Measurements from ENCODE around the gene RER1.
"Not testable (repeated sequence)": the region's sequence is repeated elsewhere in the genome, so short reads cannot be mapped to it uniquely, and the experiment has no call there.

Gene RER1

DNA sequence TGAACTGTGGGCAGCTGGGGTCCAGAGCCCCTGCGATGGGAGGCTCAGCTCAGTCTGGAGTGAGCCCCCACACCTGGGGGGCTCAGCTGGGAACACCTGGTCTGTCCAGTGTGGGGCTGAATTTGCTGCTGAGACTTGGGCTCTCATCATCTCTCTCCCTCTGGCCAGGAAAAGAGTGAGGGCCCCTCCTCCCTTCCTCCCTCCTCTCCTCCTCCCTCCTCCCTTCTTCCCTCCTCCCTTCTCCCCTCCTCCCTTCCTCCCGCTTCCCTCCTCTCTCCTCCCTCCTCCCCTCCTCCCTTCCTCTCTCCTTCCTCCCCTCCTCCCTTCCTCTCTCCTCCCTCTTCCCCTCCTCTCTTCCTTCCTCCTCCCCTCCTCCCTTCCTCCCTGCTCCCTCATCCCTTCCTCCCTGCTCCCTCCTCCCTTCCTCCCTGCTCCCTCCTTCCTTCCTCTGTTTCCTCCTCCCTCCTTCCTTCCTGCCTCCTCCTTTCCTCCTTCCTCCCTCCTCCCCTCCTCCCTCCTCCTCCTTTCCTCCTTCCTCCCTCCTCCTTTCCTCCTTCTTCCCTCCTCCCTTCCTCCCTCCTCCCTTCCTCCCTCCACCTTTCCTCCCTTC lies 44.2 kb downstream of the RER1 start:
- TF ChIP-seq CTCF (IDR thresholded peaks at IDR 0.05) = no peak
- no peak for DNase-seq (ENCODE audit: low spot score)
- Histone ChIP-seq H3K4me3 (no peak overlapping the region), H3K27ac (no peak overlapping the region)

GRCh38 chr1:2436876-2437275 lies 45.2 kb downstream of the RER1 start:
- Histone ChIP-seq H3K4me3 (no peak overlapping the region), H3K27ac (no peak overlapping the region)
- no peak for TF ChIP-seq CTCF (IDR thresholded peaks at IDR 0.05)
- no peak for DNase-seq (ENCODE audit: low spot score)

DNA sequence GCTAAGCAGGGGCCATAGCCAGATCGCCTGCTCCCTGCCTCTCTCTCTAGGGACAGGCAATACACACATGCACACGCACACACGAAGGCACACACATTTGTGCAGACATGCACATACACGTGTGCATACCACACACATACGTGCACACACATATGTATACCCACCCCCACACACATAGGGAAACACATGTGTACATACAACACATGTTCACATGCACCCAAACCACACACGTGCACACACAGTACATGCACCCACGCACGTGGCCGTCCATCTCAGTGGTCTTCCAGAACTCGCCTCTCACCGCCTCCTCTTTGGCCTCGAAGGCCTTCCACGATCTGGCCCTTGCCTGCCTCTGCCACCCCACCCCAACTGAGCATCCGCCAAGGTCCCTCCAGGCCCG lies 46.0 kb downstream of the RER1 start:
- H3K27ac ChIP-seq = no peak overlapping the region
- DNase-seq (ENCODE audit: low spot score) = no peak
- H3K4me3 ChIP-seq = no peak overlapping the region
- no peak for TF ChIP-seq CTCF (IDR thresholded peaks at IDR 0.05)

DNA sequence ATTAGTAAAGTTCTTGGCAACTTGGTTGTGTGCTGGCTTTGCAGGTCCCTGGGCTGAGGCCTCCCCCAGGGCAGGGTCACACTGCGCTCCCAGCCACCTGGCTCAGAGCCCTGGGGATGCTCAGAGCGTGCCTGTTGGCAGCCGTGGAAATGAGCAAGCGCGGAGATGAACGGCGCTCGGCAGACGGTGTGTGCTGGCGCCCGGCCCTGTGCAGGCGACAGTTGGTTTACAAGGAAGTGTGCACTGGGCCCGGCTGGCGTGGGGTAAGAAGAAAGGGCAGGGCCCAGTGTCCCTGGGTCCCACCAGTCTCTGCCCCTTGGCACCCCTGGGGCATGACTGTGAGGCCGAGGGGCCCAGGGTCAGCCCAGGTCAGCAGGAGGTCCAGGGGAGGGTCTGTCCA lies 46.4 kb downstream of the RER1 start:
- Histone ChIP-seq H3K27ac (no peak overlapping the region), H3K4me3 (no peak overlapping the region)
- no peak for DNase-seq (ENCODE audit: low spot score)
- TF ChIP-seq CTCF (IDR thresholded peaks at IDR 0.05) = no peak

DNA sequence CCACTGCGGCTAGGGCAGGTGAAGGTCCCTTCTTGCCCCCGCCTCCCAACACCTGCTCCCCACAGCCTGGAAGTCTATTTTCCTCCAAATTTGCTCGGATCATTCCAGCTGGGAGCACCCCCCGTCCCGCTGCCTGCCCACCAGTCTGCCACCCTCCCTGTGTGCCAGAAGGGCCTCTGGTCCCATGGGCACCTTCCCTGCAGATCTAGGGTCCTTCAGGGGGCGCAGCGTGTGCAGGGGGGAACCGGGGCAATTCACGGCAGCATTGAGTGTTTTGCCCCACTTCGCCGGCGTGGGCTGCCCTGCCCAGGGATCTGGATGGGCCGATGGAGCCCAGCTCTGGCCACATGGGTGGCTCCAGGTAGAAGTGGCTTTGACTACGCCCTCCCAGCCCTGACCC lies 47.0 kb downstream of the RER1 start:
- no peak overlapping the region for H3K27ac ChIP-seq
- no peak for DNase-seq (ENCODE audit: low spot score)
- TF ChIP-seq CTCF (IDR thresholded peaks at IDR 0.05) = no peak

DNA sequence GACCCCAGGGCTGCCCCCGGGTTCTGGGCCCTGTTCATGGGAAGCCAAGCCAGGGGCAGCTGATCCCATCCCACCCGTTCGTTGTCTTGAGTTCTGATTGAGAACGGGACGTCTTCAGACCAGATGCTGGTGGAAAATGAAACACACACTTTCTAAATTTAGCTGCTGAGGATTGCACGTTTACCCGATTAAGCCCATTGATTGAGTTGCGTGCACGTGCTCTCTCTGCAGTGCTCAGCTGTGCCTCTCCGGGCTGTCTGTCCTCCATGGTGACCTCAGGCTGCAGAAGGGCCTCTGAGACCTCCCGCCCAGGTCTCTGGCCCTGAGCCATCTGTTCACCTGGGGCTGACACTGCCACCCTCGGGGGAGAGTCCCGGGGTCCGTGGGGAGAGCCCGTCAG lies 47.7 kb downstream of the RER1 start:
- no peak overlapping the region for H3K27ac ChIP-seq
- no peak overlapping the region for H3K4me3 ChIP-seq
- TF ChIP-seq CTCF (IDR thresholded peaks at IDR 0.05) = no peak
- DNase-seq (ENCODE audit: low spot score) = no peak

More for the DNA sequence above, 47.0 kb downstream of the RER1 start:
- H3K4me3 ChIP-seq = no peak overlapping the region

- not testable (repeated sequence) for H3K27ac ChIP-seq; DNase-seq (ENCODE audit: low spot score); H3K4me3 ChIP-seq
Measured at GRCh38 chr1:2440346-2440745, 48.7 kb downstream of the RER1 start.

DNA sequence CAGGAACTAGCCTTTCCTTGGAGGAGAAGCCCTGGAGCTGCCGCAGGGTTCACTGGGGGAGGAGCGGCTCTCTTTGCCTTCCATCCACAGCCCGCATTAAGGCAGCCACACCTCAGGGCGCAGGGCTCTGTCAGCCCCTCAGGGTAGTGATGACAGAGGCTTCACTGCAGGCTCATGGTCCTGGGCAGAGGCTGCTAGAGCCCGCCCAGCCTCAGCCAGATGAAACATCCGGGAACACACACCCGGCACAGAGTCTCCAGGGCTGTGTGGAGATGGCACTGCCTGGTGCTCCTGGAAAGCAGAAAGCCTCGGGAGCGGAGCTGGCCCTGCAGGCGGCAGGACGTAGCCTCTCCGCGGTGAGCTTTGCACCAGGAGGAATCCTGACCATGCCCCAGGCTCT lies 50.1 kb downstream of the RER1 start:
- no peak for DNase-seq (ENCODE audit: low spot score)
- TF ChIP-seq CTCF (IDR thresholded peaks at IDR 0.05) = no peak

More for the DNA sequence above, 50.1 kb downstream of the RER1 start:
- no peak overlapping the region for H3K4me3 ChIP-seq
- no peak overlapping the region for H3K27ac ChIP-seq
